Measurements from ENCODE around the gene FZD10.

FZD10 gene

GRCh38 chr12:130164936-130165335 is 2.7 kb downstream of the FZD10 start:
- DNase-seq, result no peak
- in situ Hi-C loops (cut with MboI; ENCODE audit: low pct_unique_long_range_greater_than_20kb, low sequenced_read_pairs), result no loop called here

GRCh38 chr12:130166306-130166705 is 4.0 kb downstream of the FZD10 start:
- in situ Hi-C loops (cut with MboI; ENCODE audit: low pct_unique_long_range_greater_than_20kb, low sequenced_read_pairs), result no loop called here
- no peak for DNase-seq

DNA sequence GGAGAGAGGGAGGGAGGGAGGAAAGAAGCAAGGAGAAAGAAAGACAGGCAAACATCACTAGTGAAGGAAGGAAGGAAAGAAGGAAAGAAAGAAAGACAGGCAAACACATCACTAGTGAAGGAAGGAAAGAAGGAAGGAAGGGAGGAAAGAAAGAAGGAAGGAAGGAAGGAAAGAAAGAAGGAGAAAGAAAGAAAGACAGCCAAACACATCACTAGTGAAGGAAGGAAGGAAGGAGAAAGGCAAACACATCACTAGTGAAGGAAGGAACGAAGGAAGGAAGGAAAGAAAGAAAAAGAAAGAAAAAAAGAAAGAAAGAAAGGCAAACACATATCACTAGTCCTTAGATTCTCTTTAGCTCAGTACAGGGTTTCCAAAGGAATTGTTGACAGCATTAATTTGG is 5.3 kb downstream of the FZD10 start:
- in situ Hi-C loops (cut with MboI; ENCODE audit: low pct_unique_long_range_greater_than_20kb, low sequenced_read_pairs), result no loop called here
- no peak for DNase-seq

DNA sequence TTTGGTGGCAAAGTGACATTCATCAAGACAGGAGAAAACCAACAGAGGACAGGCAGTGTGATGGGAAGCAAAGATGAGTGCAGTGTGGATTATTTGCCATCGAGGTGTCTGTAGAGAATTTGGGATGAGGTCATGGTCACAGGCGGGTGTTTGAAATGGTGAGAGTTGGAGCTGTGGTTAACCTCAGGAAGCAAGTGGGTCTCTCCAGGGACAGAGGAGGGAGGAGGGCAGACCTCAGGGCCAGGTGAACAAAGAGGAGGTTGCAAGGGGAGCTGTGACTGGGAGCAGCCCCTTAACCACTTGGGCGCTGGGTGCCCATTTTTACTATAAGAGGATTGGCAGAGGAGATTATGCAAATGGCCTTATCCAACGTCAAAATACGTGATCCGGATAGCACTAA is 7.0 kb downstream of the FZD10 start:
- no peak for DNase-seq
- in situ Hi-C loops (cut with MboI; ENCODE audit: low pct_unique_long_range_greater_than_20kb, low sequenced_read_pairs), result no loop called here

DNA sequence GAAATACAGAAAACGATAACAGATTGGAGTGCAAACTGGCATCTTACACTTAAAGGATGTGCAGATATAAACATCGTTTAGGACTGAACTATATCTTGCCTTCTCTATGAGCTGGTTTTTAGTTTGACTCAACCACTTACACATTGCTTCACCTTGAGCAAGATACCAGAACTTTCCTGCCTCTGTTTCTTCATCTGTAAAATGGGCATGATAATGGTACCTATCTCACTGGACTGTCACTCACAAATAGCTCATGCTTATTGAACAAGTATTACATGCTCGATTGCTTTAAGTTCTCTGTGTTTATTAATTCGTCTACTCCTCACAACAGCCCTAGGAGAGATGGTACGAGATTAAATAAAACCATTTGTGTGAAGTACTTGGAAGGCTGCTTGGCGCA is 7.7 kb downstream of the FZD10 start:
- in situ Hi-C loops (cut with MboI; ENCODE audit: low pct_unique_long_range_greater_than_20kb, low sequenced_read_pairs), result no loop called here
- DNase-seq, result no peak

DNA sequence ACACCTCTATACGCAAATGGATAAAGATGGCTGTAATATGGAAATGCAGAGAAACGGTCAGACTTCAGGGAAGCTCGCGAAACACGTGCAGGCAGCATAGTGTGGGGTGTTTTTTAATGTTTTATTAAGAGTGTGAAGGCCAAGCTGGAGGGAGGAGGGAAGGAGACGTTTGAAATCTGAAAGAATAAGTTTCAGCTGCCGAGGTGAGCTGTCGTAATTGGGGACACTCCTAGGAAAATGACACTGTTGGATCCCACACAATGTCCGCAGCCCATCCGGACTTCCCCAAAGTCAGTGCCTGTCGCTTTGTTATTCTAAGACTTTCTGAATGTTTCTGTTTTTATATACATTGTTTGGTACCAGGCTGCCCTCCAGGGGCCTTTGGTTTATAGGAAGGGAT is 8.3 kb downstream of the FZD10 start:
- in situ Hi-C loops (cut with MboI; ENCODE audit: low pct_unique_long_range_greater_than_20kb, low sequenced_read_pairs), result no loop called here
- DNase-seq, result no peak

GRCh38 chr12:130177635-130178242 is 15.5 kb downstream of the FZD10 start:
- in situ Hi-C loops (cut with MboI; ENCODE audit: low pct_unique_long_range_greater_than_20kb, low sequenced_read_pairs), result no loop called here
- DNase-seq, result no peak

- no peak for DNase-seq
Measured at GRCh38 chr12:130178282-130178681, 16.0 kb downstream of the FZD10 start.

GRCh38 chr12:130179191-130179590 is 16.9 kb downstream of the FZD10 start:
- in situ Hi-C loops (cut with MboI; ENCODE audit: low pct_unique_long_range_greater_than_20kb, low sequenced_read_pairs), result no loop called here
- no peak for DNase-seq

More at GRCh38 chr12:130178282-130178681, 16.0 kb downstream of the FZD10 start:
- in situ Hi-C loops (cut with MboI; ENCODE audit: low pct_unique_long_range_greater_than_20kb, low sequenced_read_pairs), result no loop called here

DNA sequence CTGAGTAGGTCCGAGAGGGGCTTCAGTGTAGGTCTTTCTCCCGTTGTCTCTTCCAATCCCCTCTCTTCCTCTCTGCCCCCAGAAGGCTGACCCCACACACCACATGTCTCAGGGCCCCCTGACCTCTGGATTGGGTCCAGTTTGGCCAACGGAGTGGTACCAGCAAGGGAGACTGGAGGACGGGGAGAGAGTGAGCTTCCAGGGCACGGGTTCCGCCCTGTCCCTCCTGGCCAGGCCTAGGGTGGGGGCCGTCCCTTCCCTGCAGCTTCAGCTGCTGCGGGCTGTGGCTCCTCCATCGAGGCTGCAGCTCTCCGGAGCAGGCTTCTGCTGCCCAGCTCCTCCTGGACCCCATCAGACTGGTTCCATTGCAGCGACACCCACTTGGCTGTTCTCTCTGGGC is 17.4 kb downstream of the FZD10 start:
- in situ Hi-C loops (cut with MboI; ENCODE audit: low pct_unique_long_range_greater_than_20kb, low sequenced_read_pairs), result no loop called here
- no peak for DNase-seq

DNA sequence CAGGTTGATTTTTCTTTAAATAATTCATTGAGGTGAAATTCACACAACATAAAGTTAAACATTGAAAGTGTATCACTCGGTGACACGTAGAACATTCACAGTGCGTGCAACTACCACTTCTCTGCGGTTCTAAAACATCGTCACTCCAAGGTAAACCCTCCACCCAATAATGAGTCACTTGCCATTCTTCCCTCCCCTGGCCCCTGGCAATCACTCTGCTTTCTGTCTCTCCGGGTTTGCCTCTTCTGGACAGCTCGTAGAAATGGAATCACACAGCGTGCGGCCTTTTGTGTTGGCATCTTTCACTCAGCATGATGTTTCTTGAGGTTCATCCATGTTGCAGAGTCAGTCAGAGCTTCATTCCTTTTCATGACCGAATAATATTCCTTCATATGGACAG is 18.9 kb downstream of the FZD10 start:
- in situ Hi-C loops (cut with MboI; ENCODE audit: low pct_unique_long_range_greater_than_20kb, low sequenced_read_pairs), result no loop called here
- no peak for DNase-seq

- no peak for DNase-seq
- in situ Hi-C loops (cut with MboI; ENCODE audit: low pct_unique_long_range_greater_than_20kb, low sequenced_read_pairs), result no loop called here
Measured at GRCh38 chr12:130183585-130184370, 21.5 kb downstream of the FZD10 start.

DNA sequence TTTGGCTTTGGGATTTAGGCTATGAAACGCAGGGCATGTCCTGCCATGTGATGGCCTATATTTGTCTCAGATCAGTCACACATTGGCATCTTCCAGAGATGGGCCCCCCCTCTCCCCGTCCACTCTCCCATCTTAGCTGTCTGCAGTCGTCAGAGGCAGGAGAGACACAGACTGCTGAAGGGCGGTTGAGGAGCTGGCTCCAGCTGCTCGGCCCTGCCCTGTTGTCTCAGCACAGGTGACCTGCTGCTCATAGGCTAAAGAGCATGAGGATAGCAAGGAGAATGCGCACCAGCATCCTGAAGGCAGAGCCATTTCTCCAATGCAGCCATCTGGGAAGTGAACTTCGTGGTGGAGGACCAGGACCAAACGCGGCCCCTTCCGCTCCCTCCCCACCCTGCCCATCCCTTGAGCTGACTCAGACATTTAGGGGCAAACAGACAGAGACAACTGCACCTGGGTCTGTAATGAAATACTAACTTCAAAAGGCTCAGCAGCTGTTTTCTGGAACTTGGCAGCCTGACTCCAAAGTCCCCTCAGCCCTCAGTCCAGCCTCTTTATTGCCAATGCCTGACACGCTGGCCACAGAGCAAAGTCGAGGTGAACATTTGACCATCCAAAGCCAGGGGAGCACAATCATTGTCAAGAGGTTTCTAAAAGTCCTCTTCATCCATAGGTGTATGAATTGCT is 22.3 kb downstream of the FZD10 start:
- in situ Hi-C loops (cut with MboI; ENCODE audit: low pct_unique_long_range_greater_than_20kb, low sequenced_read_pairs), result no loop called here
- DNase-seq, result no peak

GRCh38 chr12:130185455-130186391 is 23.5 kb downstream of the FZD10 start:
- no peak for DNase-seq
- in situ Hi-C loops (cut with MboI; ENCODE audit: low pct_unique_long_range_greater_than_20kb, low sequenced_read_pairs), result no loop called here

- DNase-seq, result no peak
- in situ Hi-C loops (cut with MboI; ENCODE audit: low pct_unique_long_range_greater_than_20kb, low sequenced_read_pairs), result no loop called here
Measured at GRCh38 chr12:130186651-130187268, 24.5 kb downstream of the FZD10 start.

DNA sequence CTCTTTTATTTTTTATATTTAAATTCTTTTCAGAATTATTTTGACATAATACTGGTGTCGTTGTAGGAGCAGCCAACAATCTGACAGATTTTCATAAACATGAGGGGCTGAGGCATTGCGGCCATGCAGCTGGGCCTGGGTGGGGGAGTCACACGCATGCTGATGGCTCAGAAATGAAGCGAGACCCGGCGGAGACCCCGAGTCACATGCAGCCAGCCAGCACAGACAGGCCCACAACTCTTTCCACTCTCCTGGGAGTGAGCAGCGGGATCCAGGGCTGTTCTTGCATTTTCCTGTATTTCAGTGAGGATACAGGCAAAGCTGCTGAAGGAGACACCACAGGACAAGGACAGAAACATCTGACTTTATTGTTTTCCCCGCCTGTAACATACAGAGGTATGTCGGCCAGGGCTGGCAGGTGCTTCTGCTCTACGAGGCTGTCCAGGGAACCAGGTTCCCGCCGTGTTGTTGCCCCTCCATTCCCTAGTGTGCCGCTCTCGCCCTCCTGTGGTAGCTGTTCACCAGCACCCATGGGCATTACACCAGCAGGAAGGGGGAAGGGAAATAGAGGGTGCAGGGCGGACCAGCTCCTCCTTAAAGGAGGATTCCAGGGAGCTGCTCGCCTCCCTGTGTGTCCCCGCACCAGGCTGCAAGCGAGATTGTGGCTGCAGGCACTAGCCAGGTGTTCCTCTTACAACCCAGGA is 30.5 kb downstream of the FZD10 start:
- no peak for DNase-seq

DNA sequence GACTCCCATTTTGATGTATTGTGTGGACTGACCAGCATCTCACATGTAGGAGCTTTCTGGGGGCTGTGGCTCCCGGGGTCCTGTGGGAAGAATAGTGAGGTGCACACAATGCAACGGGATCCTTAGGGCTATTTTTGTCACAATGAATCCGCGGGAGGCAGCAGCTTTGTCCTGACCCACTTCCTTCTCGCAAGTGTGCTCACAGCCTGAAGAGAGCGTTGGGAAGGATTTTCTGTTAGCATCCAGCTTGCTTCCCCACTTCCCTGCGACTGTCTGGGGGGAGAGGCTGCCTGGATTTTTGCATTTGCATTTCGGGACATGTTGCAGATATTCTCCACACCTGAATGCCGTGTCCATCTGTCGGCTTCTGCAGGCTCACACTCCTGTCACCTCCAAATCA is 31.9 kb downstream of the FZD10 start:
- no peak for DNase-seq
- in situ Hi-C loops (cut with MboI; ENCODE audit: low pct_unique_long_range_greater_than_20kb, low sequenced_read_pairs), result no loop called here

More for the DNA sequence above, 30.5 kb downstream of the FZD10 start:
- in situ Hi-C loops (cut with MboI; ENCODE audit: low pct_unique_long_range_greater_than_20kb, low sequenced_read_pairs), result no loop called here

DNA sequence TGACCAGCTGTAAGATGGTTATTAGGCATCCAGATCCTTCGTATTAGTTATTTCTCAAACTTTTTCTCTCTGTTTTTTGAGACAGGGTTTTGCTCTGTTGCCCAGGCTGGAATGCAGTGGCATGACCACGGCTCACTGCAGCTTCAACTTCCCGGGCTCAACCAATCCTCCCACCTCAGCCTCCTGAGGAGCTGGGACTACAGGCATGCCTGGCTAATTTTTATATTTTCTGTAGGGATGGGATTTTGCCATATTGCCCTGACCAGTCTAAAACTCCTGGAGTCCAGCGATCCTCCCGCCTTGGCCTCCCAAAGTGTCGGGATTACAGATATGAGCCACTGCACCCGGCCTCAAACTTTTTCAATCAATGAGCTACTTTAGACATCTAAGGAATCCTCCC is 33.1 kb downstream of the FZD10 start:
- DNase-seq, result no peak
- in situ Hi-C loops (cut with MboI; ENCODE audit: low pct_unique_long_range_greater_than_20kb, low sequenced_read_pairs), result no loop called here
